GM20431 (cell line): ENCODE measurements around the gene PIP4K2C.
"Not testable (repeated sequence)": the region's sequence is repeated elsewhere in the genome, so short reads cannot be mapped to it uniquely, and the experiment has no call there.

Source experiments
- in situ Hi-C: fragments of 300-500 bp; cut with MseI, MboI; formaldehyde crosslinking; loops from one replicate; pipeline ENCODE4 v1.15.0; 2020; ENCODE audit warnings: low sequenced_read_pairs; ENCODE audit not compliant: unreplicated experiment

The PIP4K2C gene

GRCh38 chr12:57629897-57630471 lies 39.0 kb downstream of the PIP4K2C start:
- in situ Hi-C loops, result no loop called here

- in situ Hi-C loops, result no loop called here
Observed at GRCh38 chr12:57630891-57631433, 40.0 kb downstream of the PIP4K2C start.

- in situ Hi-C loops, result no loop called here
Observed at GRCh38 chr12:57631566-57632072, 40.6 kb downstream of the PIP4K2C start.

- in situ Hi-C loops, result no loop called here
Observed at GRCh38 chr12:57632073-57632957, 41.3 kb downstream of the PIP4K2C start.

GRCh38 chr12:57632958-57633840 lies 42.2 kb downstream of the PIP4K2C start, which contains the start of gene B4GALNT1:
TSS of gene B4GALNT1 (minus strand) at chr12:57633201. CDS start at chr12:57632132, 1,069 bp downstream.
- in situ Hi-C loops, result no loop called here

GRCh38 chr12:57636731-57637130 lies 45.7 kb downstream of the PIP4K2C start:
- in situ Hi-C loops, result not testable (repeated sequence)

- in situ Hi-C loops, result no loop called here
Observed at GRCh38 chr12:57637364-57637763, 46.4 kb downstream of the PIP4K2C start.

GRCh38 chr12:57638096-57638495 lies 47.1 kb downstream of the PIP4K2C start:
- in situ Hi-C loops, result no loop called here

- in situ Hi-C loops, result no loop called here
Observed at GRCh38 chr12:57640175-57641042, 49.4 kb downstream of the PIP4K2C start.

GRCh38 chr12:57641699-57642442 lies 50.9 kb downstream of the PIP4K2C start:
- in situ Hi-C loops, result no loop called here

- in situ Hi-C loops, result not testable (repeated sequence)
Observed at GRCh38 chr12:57645990-57646658, 55.1 kb downstream of the PIP4K2C start.

GRCh38 chr12:57646659-57647049 lies 55.7 kb downstream of the PIP4K2C start:
- in situ Hi-C loops, result not testable (repeated sequence)
